ENCODE measurements around the gene MEGF10. TPM values are rescaled to one million over a fixed set of nuclear protein-coding genes. Genes with fewer than 3 reads are reported as not detected.

MEGF10 gene
- polyA plus RNA-seq, 5 donors = 1.0 to 1.8 (median 1.5) TPM

GRCh38 chr5:127409921-127410675, 119.5 kb downstream of the MEGF10 start:
- no peak for DNase-seq

DNA sequence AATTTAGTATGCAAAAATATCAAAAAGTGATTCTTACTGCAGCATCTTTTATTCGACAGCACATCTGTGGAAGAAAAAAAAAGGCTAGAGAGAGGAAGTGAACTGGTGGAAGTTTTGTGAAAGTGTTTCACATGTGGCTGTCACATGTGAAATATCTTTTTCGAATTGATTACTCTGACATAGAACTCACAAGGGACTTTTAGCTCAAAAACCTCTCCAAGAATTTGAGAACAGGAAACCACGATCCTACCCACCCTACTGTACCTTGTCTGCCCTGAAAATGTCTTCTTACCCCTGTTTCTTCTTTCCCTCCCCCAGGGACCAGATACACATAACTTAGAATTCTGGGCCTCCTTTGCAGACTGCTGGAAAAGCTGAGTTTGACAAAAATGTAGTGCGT, 120.4 kb downstream of the MEGF10 start:
- DNase-seq = no peak

DNA sequence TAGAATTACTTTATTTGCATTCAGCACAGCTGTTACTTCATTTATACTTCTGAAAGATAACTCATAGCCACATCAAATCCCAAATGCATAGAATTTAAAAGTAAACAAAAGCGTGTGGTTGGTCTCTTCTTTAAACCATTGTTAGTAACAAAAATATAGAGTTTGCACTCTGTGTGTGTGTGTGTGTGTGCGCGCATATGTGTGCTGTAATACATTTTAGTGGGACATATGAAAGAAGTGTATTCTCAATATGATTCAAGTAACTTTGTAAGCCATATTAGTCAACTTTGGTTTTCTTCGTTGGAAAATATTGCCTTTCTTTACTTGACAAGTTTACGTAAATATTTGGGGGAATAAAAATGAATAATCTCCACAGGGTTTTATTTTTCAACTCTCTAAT, 120.8 kb downstream of the MEGF10 start:
- DNase-seq = no peak

DNA sequence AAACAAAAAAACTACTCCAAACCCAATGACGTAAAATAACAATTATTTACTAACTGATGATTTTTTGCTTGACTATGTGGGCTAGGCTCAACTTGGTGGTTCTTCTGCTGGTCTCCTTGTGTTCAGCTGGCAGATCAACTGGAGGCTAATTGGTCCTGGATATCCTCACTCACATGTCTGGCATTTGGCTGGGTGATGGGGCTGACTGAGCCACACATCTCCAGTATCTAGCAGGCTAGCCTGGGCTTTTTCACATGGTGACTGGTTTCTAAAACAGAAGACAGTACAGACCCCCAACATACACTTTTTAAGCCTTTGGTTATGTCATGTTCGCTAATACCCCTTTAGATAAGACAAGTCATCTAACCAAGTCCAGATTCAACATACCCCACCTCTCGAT, 122.1 kb downstream of the MEGF10 start:
- no peak for DNase-seq

GRCh38 chr5:127415034-127415433, 124.4 kb downstream of the MEGF10 start:
- no peak for DNase-seq

- no peak for DNase-seq
These were observed 126.3 kb downstream of the MEGF10 start for GRCh38 chr5:127416906-127417305.

GRCh38 chr5:127417528-127417927, 126.9 kb downstream of the MEGF10 start:
- DNase-seq = no peak

- DNase-seq = no peak
These were observed 127.8 kb downstream of the MEGF10 start for GRCh38 chr5:127418367-127418766.

GRCh38 chr5:127418974-127419682, 128.5 kb downstream of the MEGF10 start:
- DNase-seq = no peak

DNA sequence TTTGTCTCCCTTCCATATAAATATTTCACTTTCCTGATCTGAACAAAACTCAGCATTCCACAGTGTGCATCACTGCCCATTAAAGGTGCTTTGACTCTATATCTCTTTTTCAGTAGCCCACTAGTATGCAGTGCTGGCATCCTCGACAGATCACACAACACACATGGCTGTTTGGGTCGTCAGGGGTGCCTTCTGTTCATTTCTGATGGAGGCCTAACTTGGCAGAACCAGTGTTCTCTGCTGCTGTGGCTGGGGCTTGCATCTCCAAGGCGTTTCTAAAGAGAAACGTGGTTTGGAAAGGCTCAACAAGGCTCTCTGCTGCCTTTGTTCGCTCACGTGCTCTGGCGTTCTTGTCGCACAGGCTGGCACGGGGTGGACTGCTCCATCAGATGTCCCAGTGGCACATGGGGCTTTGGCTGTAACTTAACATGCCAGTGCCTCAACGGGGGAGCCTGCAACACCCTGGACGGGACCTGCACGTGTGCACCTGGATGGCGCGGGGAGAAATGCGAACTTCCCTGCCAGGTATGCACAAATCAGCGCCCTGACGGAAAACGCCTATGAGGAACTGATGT, 129.2 kb downstream of the MEGF10 start:
- no peak for DNase-seq

- DNase-seq = no peak
These were observed 130.2 kb downstream of the MEGF10 start for GRCh38 chr5:127420758-127421157.

DNA sequence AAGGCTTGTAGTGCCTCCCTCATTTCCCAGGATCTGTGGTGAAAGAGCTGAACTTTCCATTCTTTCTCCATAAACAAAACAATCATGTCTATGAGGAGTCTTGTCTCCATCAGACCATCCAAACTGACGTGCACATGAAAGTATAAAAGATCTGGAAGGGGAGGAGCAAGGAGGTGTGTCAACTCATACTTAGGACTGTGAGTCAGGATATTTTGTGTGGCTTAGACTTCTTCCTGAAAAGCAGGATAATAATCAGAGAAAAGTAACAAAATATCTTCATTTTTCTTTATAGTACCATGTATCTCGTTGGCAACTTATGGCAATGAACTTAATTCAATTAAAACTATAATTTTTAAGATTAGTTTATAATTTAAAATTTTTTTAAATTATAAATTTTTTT, 130.9 kb downstream of the MEGF10 start:
- no peak for DNase-seq

DNA sequence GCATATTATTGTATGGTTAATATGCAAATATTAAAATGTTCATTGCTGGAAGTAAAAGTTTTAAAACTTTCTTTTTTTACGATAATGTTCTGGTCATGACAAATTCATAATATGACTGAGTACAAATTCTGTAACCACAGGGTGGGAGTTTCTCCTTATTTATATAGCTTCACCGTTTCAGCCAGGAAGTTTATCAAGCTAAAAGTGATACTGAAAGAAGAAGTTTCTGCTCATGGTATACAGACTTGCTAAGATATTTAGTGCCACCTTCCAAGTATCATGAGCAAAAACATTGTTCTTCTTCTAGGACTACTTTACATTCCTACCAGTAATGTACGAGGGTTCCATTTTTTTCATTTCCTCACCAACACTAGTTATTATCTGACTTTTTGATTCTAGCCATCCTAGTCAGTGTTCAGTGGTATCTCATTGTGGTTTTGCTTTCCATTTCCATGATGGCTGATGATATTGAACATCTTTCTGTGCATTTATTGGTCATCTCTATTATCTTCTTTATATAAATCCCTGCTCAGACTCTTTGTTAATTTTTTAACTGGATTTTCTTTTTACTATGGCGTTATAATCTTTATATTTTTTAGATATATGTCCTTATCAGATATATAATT, 132.7 kb downstream of the MEGF10 start:
- no peak for DNase-seq

DNA sequence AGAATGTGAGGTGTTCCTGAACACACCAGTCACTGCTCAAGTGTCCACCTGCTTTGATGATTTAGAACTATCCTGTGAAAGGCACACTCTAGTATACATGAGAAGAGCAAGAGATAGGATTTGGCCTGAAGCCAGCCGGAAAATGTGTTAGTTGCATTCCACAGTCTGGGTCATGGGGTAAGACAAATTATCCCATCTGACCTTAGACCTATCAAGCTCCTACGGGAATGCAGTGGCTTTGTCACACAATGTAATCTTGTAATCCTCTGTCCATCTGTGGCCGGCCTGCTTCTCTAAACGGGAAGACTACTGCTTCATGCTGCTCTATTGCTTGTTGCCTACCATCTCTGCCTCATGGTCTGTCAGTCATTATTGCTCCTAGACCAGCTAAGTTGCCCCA, 134.4 kb downstream of the MEGF10 start:
- DNase-seq = no peak

- DNase-seq = no peak
These were observed 135.3 kb downstream of the MEGF10 start for GRCh38 chr5:127425868-127426267.

DNA sequence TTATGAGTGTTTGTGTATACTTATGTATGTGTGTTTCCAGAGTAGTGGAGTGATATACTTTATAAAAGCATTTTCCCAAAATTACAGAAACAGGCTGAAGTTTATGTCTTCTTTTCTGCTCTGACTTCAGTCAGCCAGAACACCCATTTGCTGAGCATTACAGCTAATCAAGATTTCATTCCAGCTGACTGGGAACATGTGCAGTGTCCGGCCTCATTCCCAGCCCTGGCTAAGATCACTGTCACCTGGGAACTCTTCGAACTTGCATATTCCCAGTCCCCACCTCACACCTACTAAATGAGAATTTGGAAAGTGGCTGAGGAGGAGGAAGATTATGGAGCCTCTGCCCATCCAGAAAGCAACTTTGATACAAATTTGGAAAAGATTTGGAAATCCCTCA, 136.1 kb downstream of the MEGF10 start:
- no peak for DNase-seq

DNA sequence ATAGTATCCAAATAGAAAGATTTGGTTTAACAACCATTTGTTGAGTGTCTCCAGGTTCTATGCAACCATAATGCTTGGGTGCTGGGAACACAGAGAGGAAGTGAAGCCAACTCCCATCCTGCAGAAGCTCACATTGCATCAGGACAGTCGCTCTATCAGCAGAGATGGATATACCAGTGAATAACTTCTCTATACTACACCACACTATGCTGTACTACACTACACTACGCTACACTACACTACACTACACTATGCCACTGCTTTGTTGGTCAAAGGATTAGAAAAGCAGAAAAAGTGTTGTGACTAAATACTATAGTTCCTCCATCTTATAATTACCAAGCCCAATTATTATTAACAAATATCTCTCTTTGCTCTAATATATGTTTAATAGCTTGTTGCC, 137.7 kb downstream of the MEGF10 start:
- no peak for DNase-seq

DNA sequence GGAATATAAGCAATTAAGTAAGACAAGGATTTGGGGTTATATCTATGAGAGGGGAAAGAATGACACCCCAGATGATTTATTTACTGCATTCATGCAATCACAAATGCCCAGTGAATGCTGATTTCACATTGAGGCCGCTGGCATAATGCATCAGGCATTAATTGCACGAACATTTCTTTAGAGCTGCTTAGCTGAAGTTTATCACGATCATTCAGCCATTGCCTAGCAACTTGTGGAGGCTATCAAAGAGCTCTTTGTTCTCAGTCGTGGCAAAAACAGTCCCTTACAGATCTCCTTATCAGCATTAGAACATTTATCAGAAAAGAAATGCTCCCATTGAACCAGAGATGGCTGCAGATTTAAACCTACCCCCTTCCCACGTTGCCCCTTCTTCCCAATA, 138.2 kb downstream of the MEGF10 start:
- no peak for DNase-seq

DNA sequence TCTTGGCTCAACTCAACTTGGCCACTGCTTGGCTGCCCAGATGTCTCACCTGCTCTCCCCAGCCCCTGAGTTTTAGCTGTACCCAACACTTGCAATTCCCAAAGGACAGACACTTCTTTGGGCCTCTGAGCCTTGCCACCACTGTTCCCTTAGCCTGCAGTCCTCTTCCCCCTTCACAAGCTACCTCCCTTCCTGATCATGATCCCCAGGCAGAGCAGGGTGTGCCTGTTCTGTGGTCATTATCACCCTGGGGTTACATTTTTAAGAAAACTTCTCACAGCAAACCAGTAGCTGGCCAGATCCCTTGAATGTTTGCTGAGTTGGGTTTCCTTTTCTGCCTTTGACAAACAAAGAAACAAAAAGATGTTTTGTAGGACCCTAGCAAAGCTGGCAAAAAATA, 139.3 kb downstream of the MEGF10 start:
- no peak for DNase-seq

DNA sequence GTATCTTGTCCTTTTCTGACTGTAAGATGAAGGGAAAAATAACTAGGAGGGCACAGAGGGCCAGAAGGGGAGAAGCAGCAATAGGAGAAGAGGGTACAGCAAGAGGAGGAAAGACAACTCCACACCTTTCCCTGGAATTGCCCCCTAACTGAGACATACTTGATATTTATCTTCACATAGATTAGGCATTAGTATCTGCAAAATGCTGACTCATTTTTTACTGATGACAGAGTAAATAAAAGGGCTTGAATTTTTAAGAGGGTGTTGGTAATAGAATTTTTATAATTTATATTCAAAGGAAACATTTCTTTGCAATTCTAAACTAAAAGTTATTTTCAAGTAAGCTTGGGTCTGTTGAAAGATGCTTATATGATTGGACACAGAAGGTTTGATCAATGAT, 140.0 kb downstream of the MEGF10 start:
- DNase-seq = no peak

DNA sequence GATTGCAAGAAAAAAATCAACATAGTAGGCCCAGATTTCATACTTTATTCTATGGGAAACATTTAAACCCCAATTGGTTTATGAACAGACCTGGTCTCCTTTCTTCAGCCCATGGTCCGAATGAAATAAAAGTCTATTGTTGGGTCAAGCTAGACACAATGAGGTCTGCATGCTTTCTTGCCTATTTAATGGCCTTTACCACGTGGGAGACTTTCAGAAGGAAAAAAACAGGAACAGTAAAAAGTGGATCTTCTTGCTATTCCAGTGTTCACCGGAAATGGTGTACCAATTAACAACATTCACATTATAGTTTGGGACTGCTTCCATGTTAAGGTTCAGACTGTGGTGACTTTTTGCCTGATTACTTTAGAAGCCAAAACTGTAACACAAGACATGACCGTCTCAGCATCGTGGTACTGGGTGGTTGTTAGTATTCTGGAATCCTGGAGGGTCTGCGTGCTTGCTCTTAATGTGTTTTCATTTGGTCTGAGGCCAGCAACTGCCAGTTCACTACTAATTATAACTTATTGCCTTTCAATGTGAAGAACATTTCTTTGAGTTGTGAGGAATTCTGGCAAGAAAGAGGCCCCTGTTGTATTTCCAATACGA, 141.5 kb downstream of the MEGF10 start:
- no peak for DNase-seq

- no peak for DNase-seq
These were observed 142.9 kb downstream of the MEGF10 start for GRCh38 chr5:127433526-127433925.
